ENCODE data around the gene TGFA. TPM values are rescaled to one million over a fixed set of nuclear protein-coding genes. Genes with fewer than 3 reads are reported as not detected.
A peak's percentile ranks its signal among the peaks of the same experiment; 100 is the strongest.

TGFA gene
- total RNA-seq, 2 donors from 2014 or later: 0.86 to 1.6 TPM

DNA sequence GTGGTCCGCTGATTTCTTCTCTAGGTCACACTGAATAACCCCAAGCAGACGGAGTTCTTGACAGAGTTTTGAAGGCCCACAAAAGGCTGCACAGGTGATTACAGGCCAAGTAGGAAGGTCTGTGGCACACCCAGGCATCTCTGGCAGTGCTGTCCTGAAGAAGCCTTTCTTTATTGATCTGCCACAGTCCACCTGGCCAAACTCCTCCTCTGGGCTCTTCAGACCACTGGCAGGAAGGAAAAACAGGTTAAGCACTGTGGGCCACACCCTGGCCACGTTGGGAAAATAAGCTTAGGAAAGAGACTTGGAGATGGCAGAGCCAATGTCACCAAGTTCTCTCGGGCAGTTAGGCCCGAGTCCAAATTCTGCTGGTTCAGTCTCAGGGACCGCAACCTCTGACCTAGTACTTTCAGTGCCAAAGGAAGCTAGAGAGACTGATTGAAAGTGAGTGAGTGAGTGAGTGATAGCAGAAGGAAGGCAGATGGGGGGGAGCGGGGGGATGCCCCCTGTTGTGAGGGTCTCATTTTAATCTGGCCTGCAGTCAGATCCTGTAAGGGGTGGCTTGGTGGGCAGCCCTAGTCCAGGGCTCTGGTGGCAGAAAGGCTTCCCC lies 102.9 kb downstream of the TGFA start:
- Mint-ChIP-seq H3K4me1 (ENCODE audit: low read depth in 2 of 2) (no peaks in the 10 kb centered on the region), H3K36me3 (no peaks in the 10 kb centered on the region), H3K9me3 (no peaks in the 10 kb centered on the region), H3K27me3 (no peaks in the 10 kb centered on the region), H3K27ac (no peak overlapping the region), H3K4me3 (no peak overlapping the region)
- ATAC-seq (no peak), DNase-seq (ENCODE audit: low spot score) (no peak)

DNA sequence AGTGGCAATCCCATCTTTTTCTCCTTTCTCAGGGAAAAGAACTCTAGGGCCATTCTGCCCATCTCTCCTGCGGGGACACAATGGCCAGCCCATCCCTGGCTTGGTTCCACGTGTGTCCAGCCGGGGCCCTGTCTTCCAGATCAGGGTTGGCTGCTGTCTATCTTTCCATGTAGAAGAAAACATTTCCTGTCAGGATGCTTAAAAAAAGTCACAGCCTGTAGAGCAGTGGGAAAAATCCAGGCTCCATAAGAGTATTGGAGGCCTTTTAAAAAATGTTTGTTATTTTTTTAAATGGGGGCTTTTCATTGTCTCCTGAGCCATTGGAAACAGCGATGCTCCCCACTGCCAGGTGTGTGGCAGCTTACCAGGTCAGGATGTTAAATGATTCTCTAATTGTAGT lies 105.6 kb downstream of the TGFA start:
- no peak overlapping the region for H3K27ac Mint-ChIP-seq
- H3K4me1 Mint-ChIP-seq (ENCODE audit: low read depth in 2 of 2): no peaks in the 10 kb centered on the region
- no peaks in the 10 kb centered on the region for H3K27me3 Mint-ChIP-seq

DNA sequence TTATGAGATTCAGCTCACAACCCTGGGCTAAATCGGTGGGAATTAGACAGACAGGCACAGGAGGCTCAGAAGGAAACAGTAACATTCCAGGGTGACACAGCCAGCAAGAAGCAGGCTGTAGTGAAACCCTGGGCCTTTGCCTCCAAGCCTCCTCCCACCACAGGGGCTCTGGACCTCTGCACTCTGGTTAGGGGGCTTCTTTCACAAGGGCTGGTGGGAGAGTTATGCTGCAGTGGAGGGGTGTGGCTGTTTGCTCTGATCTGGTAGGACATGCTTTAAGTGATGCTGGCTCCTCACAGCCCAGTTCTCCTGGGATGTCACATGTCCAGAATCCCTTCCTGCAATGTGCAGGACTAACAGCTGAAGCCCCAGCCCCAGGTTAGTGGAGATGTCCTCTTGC lies 109.9 kb downstream of the TGFA start:
- Mint-ChIP-seq H3K27me3 (no peaks in the 10 kb centered on the region), H3K27ac (no peak overlapping the region), H3K9me3 (no peaks in the 10 kb centered on the region), H3K4me1 (ENCODE audit: low read depth in 2 of 2) (peaks cover 7 to 10% of the 10 kb centered on the region in 2 donors), H3K4me3 (no peak overlapping the region), H3K36me3 (no peaks in the 10 kb centered on the region)
- no peak for DNase-seq (ENCODE audit: low spot score)
- ATAC-seq: no peak

More for the DNA sequence above, 105.6 kb downstream of the TGFA start:
- Mint-ChIP-seq H3K9me3 (no peaks in the 10 kb centered on the region), H3K36me3 (no peaks in the 10 kb centered on the region), H3K4me3 (no peak overlapping the region)
- DNase-seq (ENCODE audit: low spot score): no peak
- ATAC-seq: no peak

- no peaks in the 10 kb centered on the region for H3K9me3 Mint-ChIP-seq
- peaks cover 7 to 10% of the 10 kb centered on the region in 2 donors for H3K4me1 Mint-ChIP-seq (ENCODE audit: low read depth in 2 of 2)
- H3K27me3 Mint-ChIP-seq: no peaks in the 10 kb centered on the region
- DNase-seq (ENCODE audit: low spot score) (no peak), ATAC-seq (no peak)
- no peak overlapping the region for H3K27ac Mint-ChIP-seq
- H3K36me3 Mint-ChIP-seq: no peaks in the 10 kb centered on the region
- no peak overlapping the region for H3K4me3 Mint-ChIP-seq
Measured at GRCh38 chr2:70443078-70443465, 110.6 kb downstream of the TGFA start.

DNA sequence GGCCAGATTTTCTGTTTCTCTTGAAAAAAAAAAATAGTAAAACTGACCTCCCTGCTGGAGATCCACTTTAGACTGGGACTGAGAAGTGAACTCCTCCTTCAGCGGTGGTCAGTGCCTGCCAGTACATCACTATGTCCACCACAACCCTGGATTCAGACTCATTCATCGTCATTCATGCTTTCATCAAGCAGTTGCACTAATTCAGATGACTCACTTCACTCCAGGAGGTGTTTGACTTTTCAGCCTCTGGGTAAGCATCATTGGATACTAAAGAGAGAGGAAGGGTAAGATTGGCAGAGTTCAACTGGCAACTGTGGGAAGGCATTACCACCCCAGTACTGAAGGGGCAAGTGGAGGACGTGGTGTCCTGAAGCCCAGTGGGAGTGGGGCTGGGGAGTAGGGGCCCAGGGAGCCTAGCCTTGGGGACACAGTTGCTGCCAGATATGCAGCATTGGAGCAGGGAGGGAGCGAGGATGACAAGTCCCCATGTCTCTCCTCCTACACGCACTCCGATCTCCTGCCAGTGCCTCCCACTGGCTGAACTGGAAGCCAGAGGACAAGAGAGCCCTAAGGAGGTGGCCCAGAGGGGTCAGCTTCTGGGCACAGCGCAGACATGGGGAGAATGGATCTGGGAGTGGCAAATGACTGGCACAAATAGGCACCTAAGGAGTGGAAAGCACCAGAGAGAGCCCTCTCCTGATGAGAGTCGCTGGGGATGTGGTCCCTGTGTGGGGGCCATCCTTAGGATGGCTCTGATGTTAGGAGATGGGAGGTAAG lies 111.1 kb downstream of the TGFA start:
- peak overlapping the region in 1 of 2 donors; percentile 13 for H3K27ac Mint-ChIP-seq
- peaks cover 7 to 10% of the 10 kb centered on the region in 2 donors for H3K4me1 Mint-ChIP-seq (ENCODE audit: low read depth in 2 of 2)
- DNase-seq (ENCODE audit: low spot score) (no peak), ATAC-seq (no peak)
- no peak overlapping the region for H3K4me3 Mint-ChIP-seq
- H3K36me3 Mint-ChIP-seq: no peaks in the 10 kb centered on the region
- H3K27me3 Mint-ChIP-seq: peaks cover 0 to 1% of the 10 kb centered on the region in 2 donors
- no peaks in the 10 kb centered on the region for H3K9me3 Mint-ChIP-seq

GRCh38 chr2:70440621-70441020 lies 113.0 kb downstream of the TGFA start:
- DNase-seq (ENCODE audit: low spot score) (no peak), ATAC-seq (no peak)
- Mint-ChIP-seq H3K4me3 (no peak overlapping the region), H3K9me3 (no peaks in the 10 kb centered on the region), H3K4me1 (ENCODE audit: low read depth in 2 of 2) (peaks cover 7 to 10% of the 10 kb centered on the region in 2 donors), H3K27ac (peak overlapping the region; percentile 21 to 83), H3K36me3 (no peaks in the 10 kb centered on the region), H3K27me3 (peaks cover 3 to 16% of the 10 kb centered on the region in 2 donors)

- no peak overlapping the region for H3K4me3 Mint-ChIP-seq
- H3K4me1 Mint-ChIP-seq (ENCODE audit: low read depth in 2 of 2): no peaks in the 10 kb centered on the region
- no peak for DNase-seq (ENCODE audit: low spot score)
- no peak overlapping the region for H3K27ac Mint-ChIP-seq
- H3K36me3 Mint-ChIP-seq: no peaks in the 10 kb centered on the region
- no peak for ATAC-seq
- H3K27me3 Mint-ChIP-seq: peaks cover 3 to 22% of the 10 kb centered on the region in 2 donors
- H3K9me3 Mint-ChIP-seq: no peaks in the 10 kb centered on the region
Measured at GRCh38 chr2:70435138-70435537, 118.5 kb downstream of the TGFA start.

GRCh38 chr2:70433315-70433714 lies 120.3 kb downstream of the TGFA start:
- Mint-ChIP-seq H3K4me3 (no peak overlapping the region), H3K4me1 (ENCODE audit: low read depth in 2 of 2) (no peaks in the 10 kb centered on the region), H3K27me3 (peaks cover 3 to 22% of the 10 kb centered on the region in 2 donors), H3K27ac (no peak overlapping the region), H3K36me3 (no peaks in the 10 kb centered on the region), H3K9me3 (no peaks in the 10 kb centered on the region)
- ATAC-seq: no peak
- no peak for DNase-seq (ENCODE audit: low spot score)

DNA sequence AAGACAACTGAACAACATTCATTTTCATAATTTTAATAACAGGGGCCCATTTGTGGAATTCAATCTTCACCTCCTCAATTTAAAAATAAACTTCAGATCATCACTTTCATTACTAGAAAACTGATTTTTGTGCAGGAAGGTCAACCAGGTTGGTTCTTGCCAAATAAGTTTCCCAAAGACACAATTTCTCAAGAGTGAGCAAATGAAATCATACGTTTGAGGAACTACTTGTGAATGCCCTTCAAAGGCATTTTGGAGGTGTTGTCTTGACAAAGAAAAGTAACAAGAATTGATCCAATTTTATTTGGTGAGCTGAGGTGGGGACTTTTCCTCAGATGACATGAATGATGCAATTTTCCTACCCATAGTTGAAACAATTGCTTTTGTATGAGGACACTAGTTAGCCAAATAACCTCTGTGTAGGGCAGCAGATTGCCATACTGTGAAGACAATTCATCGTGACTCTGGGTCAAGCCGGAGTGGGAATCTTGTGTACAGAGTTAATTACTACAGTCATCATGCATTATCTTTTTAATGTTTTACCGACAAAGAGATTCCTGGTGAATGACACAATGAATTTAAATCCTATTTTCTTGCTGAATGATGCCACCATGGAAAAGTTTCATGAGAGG lies 121.8 kb downstream of the TGFA start:
- H3K4me3 Mint-ChIP-seq: no peak overlapping the region
- no peaks in the 10 kb centered on the region for H3K4me1 Mint-ChIP-seq (ENCODE audit: low read depth in 2 of 2)
- H3K27ac Mint-ChIP-seq: no peak overlapping the region
- H3K9me3 Mint-ChIP-seq: no peaks in the 10 kb centered on the region
- no peak for DNase-seq (ENCODE audit: low spot score)
- H3K27me3 Mint-ChIP-seq: peaks cover 3 to 14% of the 10 kb centered on the region in 2 donors
- ATAC-seq: no peak
- H3K36me3 Mint-ChIP-seq: no peaks in the 10 kb centered on the region

DNA sequence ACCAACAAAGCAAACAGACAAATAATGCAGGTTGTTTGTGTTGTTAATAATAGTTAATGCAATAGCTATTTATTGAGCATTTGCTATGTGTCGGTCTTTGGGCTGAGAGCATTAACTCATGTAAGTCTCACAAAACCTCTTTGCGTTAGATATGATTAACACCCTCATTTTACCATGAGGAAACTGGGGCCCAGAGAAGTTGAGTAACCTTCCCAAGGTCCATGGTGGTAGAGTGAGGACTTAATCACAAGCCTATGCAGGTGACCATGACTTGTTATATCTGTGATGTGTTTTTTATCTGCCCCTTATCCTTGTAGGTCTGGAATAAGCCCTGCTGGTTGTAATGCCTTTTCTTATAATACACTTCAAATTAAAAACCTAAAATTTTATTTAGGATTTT lies 127.3 kb downstream of the TGFA start:
- Mint-ChIP-seq H3K27me3 (peaks cover 0 to 15% of the 10 kb centered on the region in 2 donors), H3K9me3 (no peaks in the 10 kb centered on the region), H3K27ac (no peak overlapping the region), H3K36me3 (no peaks in the 10 kb centered on the region), H3K4me1 (ENCODE audit: low read depth in 2 of 2) (no peaks in the 10 kb centered on the region), H3K4me3 (no peak overlapping the region)
- DNase-seq (ENCODE audit: low spot score) (no peak), ATAC-seq (no peak)

GRCh38 chr2:70425682-70426301 lies 127.8 kb downstream of the TGFA start:
- Mint-ChIP-seq H3K36me3 (no peaks in the 10 kb centered on the region), H3K4me1 (ENCODE audit: low read depth in 2 of 2) (no peaks in the 10 kb centered on the region), H3K9me3 (no peaks in the 10 kb centered on the region), H3K27ac (no peak overlapping the region), H3K27me3 (peaks cover 0 to 15% of the 10 kb centered on the region in 2 donors), H3K4me3 (no peak overlapping the region)
- DNase-seq (ENCODE audit: low spot score) (no peak), ATAC-seq (no peak)

GRCh38 chr2:70420740-70421139 lies 132.9 kb downstream of the TGFA start:
- Mint-ChIP-seq H3K27me3 (peaks cover 3 to 22% of the 10 kb centered on the region in 2 donors), H3K36me3 (no peaks in the 10 kb centered on the region), H3K9me3 (no peaks in the 10 kb centered on the region), H3K27ac (no peak overlapping the region), H3K4me3 (no peak overlapping the region), H3K4me1 (ENCODE audit: low read depth in 2 of 2) (no peaks in the 10 kb centered on the region)
- DNase-seq (ENCODE audit: low spot score) (no peak), ATAC-seq (no peak)

DNA sequence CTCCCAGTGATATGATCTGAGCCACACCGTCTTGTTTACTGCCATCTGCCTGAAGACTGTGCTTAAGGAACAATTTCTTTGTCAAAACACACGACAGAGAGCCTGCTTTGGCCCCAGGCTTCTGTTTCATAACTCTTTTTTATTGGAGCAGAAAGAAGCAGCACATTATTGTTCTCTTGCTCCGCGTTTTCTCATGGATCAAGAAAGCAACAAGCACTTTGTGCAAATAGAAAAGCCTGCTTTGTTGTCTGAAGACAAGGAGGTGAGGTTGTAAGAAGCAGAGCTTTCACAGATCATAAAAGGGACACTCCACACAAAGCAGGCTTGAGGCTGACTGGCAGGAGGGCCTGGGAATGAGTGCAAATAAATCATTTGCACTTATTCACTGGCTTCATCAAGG lies 133.5 kb downstream of the TGFA start:
- DNase-seq (ENCODE audit: low spot score): no peak
- Mint-ChIP-seq H3K27me3 (peaks cover 3 to 22% of the 10 kb centered on the region in 2 donors), H3K9me3 (no peaks in the 10 kb centered on the region)

DNA sequence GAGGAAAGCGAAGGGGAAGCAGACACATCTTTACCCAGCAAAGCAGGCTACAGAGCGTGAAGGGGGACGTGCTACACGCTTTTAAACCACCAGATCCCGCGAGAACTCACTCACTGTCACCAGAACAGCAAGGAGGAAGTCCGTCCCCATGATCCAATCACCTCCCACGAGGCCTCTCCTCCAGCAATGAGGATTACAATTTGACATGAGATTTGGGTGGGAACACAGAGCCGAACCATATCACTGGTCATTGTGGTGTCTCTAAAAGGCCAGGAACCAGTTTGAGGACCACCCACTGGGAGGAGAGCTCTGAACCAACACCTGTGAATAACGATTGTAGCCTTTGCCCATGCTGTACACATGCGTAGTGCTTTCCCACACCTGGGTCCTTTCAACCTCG lies 135.1 kb downstream of the TGFA start:
- no peaks in the 10 kb centered on the region for H3K9me3 Mint-ChIP-seq
- no peak overlapping the region for H3K4me3 Mint-ChIP-seq
- ATAC-seq (no peak), DNase-seq (ENCODE audit: low spot score) (no peak)
- H3K27me3 Mint-ChIP-seq: peaks cover 7 to 20% of the 10 kb centered on the region in 2 donors
- no peaks in the 10 kb centered on the region for H3K36me3 Mint-ChIP-seq
- no peak overlapping the region for H3K27ac Mint-ChIP-seq
- no peaks in the 10 kb centered on the region for H3K4me1 Mint-ChIP-seq (ENCODE audit: low read depth in 2 of 2)

More for the DNA sequence above, 133.5 kb downstream of the TGFA start:
- no peaks in the 10 kb centered on the region for H3K36me3 Mint-ChIP-seq
- no peaks in the 10 kb centered on the region for H3K4me1 Mint-ChIP-seq (ENCODE audit: low read depth in 2 of 2)
- H3K27ac Mint-ChIP-seq: no peak overlapping the region
- H3K4me3 Mint-ChIP-seq: no peak overlapping the region
- no peak for ATAC-seq

Measured in natural killer cell treated with Interleukin-12 subunit alpha and Interleukin-12 subunit beta and Interleukin-15 and Interleukin-18, amount 100 ng/mL, for 72 hours (primary cell).